Prostate gland (tissue), 2 donors: Measurements from ENCODE around the gene DPP3.

Experiments used
- POLR2A ChIP-seq: fragments of 450-650 bp; IDR thresholded peaks from one replicate; pipeline ENCODE4 v1.6.1; 2016; ENCODE audit warnings: antibody characterized with exemption, mild to moderate bottlenecking
- POLR2AphosphoS5 ChIP-seq: sonication (generic); formaldehyde crosslinking; IDR thresholded peaks from one replicate; pipeline ENCODE4 v1.6.1; 2017; ENCODE audit warnings: antibody characterized with exemption
- TF ChIP-seq, protein P1 (sequence below), 4 experiments: fragments of 200-600 bp in 2 of 4; fragments of 450-650 bp in 2 of 4; sonication (generic) in 2 of 4; IDR thresholded peaks; 1 replicate in 3 of 4; 2 replicates in 1 of 4; pipeline ENCODE4 v1.5.1; 2016 to 2019; ENCODE audit warnings: antibody characterized with exemption in 4 of 4, mild to moderate bottlenecking in 2 of 4, moderate library complexity in 2 of 4

DNA sequence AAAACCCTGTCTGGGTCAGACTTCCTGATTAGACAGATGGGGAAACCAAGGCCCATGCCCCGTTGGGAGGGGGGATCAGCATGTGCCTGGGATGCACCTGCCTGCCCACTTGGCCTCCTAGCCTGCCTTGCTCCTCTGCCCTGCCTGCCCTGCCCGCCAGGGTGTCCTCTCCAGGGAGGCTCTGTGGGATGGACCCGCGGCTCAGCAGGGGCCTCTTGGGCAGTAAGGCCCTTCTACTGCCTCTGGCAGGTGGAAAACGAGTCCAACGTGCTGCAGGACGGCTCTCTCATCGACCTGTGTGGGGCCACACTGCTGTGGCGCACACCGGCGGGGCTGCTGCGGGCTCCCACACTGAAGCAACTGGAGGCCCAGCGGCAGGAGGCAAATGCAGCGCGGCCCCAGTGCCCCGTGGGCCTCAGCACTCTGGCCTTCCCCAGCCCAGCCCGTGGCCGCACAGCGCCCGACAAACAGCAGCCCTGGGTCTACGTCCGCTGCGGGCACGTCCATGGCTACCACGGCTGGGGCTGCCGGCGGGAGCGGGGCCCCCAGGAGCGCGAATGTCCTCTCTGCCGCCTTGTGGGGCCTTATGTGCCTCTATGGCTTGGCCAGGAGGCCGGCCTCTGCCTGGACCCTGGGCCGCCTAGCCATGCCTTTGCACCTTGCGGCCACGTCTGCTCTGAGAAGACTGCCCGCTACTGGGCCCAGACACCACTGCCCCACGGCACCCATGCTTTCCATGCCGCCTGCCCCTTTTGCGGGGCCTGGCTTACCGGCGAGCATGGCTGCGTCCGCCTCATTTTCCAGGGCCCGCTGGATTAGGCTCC, 4.7 kb upstream of the DPP3 start:
- TF ChIP-seq, protein P1, sequence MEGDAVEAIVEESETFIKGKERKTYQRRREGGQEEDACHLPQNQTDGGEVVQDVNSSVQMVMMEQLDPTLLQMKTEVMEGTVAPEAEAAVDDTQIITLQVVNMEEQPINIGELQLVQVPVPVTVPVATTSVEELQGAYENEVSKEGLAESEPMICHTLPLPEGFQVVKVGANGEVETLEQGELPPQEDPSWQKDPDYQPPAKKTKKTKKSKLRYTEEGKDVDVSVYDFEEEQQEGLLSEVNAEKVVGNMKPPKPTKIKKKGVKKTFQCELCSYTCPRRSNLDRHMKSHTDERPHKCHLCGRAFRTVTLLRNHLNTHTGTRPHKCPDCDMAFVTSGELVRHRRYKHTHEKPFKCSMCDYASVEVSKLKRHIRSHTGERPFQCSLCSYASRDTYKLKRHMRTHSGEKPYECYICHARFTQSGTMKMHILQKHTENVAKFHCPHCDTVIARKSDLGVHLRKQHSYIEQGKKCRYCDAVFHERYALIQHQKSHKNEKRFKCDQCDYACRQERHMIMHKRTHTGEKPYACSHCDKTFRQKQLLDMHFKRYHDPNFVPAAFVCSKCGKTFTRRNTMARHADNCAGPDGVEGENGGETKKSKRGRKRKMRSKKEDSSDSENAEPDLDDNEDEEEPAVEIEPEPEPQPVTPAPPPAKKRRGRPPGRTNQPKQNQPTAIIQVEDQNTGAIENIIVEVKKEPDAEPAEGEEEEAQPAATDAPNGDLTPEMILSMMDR (IDR thresholded peaks at IDR 0.05) = no peak
- TF ChIP-seq POLR2A (no peak), POLR2AphosphoS5 (no peak)
